Measurements from ENCODE around the gene ARL14EP. TPM values are rescaled to one million over a fixed set of nuclear protein-coding genes. Genes with fewer than 3 reads are reported as not detected.

The ARL14EP gene
- polyA plus RNA-seq = 90.5 TPM

DNA sequence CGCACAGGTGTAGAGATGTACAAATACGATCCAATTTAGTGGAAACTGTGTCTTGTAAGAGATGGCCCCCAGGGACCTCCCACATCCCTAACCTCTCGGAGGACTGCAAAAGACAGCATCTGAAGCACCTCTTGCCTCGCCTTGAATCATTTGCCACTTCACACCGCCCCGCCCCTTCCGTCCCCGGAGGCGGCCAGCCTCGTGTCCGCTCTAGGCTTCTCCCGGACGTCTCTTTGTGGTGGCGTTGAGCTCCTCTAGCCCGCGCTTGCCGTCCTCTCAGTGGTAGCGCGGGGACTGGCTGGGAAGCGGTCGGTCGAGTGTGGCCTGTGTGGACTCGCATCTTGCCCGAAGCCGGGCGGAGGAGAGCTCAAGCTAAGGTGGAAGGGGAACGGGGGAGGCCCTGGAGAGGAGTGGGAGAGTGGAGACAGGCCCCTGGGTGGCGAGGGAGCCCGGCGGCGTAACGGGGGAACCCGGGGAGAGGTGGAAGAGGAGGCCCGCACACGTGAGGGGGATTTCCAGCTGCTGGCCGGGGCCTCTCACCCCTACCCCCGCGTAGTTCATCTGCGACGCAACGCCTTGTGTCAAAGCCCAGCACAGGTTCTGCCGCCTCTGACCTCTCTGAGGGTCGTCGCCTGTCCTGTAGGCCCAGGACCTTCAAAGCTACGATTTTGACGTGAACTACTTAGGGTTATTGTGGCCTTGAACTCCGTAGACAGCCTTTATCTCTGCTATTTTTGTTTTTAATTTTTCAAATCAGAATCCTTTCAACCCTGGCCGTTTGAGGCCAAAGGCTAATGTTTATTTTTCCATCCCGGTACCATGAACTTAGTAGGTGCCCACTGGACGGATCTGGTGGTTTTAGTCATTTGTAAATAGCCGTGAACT is at the start of gene ARL14EP:
Gene ARL14EP (plus strand): TSS at position 279 of the 885 bp plus-strand sequence. CDS start 7,845 bp downstream, outside the sequence.
- Mint-ChIP-seq H3K9me3 (no peaks in the 10 kb centered on the region), H3K36me3 (peaks cover 3% of the 10 kb centered on the region), H3K4me1 (peaks cover 36 to 44% (median 41%) of the 10 kb centered on the region in 3 donors), H3K27me3 (no peaks in the 10 kb centered on the region), H3K27ac (peak within 1 kb of the TSS; percentile 95 to 100 (median 100)), H3K4me3 (peak within 1 kb of the TSS; percentile 97 to 100 (median 98))

DNA sequence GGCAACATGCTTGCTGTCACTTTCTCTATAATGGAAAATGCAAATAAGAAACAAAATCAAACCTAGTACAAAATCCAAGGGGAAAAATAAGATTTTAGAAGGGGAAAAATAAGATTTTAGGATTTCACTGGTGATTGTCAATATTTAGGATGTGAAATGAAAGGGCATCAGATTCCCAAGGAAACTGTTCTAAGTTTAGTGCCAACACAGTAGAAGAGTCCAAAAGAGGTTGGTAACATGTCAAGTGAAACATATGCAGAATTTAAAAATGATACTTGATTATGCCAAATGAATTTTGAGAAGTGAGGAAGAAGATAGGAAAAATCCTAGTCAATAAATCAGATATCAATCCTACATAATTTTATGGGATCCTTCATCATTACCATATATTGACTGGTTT is 45.7 kb upstream of the ARL14EP start:
- H3K4me1 Mint-ChIP-seq = peaks cover 8 to 12% (median 11%) of the 10 kb centered on the region in 3 donors
- H3K4me3 Mint-ChIP-seq = no peak overlapping the region
- H3K9me3 Mint-ChIP-seq = no peaks in the 10 kb centered on the region
- no peak overlapping the region for H3K27ac Mint-ChIP-seq
- H3K27me3 Mint-ChIP-seq = peaks cover 5% of the 10 kb centered on the region
- peaks cover 2% of the 10 kb centered on the region for H3K36me3 Mint-ChIP-seq

DNA sequence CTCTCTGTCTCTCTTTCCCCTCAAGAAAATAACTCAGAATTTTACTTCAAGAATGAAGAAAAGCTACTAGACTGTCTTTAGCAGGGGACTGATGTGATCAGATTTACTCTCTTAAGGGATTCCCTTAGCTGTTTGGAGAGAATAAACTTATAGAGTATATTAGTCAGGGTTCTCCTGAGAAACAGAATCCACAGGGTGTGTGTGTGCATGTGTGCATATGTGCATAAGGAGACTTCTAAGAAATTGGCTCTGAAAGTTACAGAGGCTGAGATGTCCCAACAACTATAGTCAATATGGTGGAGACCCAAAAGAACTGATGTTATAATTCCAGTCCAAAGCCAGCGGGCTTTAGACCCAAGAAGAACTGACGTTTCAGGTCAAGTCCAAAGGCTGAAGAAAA is 43.1 kb upstream of the ARL14EP start:
- H3K36me3 Mint-ChIP-seq = peaks cover 2% of the 10 kb centered on the region

DNA sequence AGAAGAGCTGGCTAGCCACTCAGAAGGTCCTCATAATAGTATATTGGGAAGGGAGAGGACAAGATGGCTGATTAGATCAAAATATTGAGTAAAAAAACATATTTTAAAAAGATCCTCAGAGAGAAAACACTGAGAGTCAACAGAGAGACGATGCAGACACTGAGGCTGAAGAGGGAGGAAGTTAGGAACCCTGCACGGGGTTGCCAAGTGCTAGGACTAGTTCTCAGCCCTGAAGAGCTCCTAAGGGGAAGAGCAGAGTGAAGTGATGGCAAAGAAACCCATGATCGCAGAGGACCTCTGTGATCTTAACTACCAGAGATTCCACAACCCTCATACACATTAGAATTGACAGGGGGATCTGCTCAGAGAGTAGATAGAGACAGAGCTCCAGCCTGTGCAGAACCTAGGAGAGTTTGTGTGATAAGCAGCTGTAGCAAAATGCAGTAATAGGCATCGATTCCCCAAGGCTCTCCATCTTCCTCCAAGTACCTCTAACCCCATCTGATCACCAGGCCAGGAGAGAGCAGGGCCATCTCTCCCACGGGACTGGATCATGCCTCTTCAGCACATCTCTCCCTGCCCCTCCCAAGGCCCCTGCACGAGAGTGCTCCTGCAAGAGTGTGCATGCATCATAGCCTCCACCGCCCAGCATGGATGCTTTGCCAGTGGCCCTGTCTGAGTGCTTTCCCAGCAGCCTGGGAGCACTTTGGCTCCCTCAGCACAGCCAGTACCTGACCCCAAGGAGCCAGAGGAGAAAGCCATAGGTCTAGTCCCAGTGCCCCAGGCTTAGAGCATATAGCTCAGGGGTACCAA is 41.2 kb upstream of the ARL14EP start:
- Mint-ChIP-seq H3K4me3 (peak overlapping the region in 3 of 4 donors; percentile 18 to 81 (median 72)), H3K4me1 (peaks cover 8 to 18% (median 15%) of the 10 kb centered on the region in 3 donors), H3K27me3 (peaks cover 3% of the 10 kb centered on the region), H3K27ac (no peak overlapping the region), H3K9me3 (no peaks in the 10 kb centered on the region), H3K36me3 (peaks cover 2% of the 10 kb centered on the region)

More for the DNA sequence above, 43.1 kb upstream of the ARL14EP start:
- H3K4me3 Mint-ChIP-seq = no peak overlapping the region
- H3K27me3 Mint-ChIP-seq = peaks cover 5% of the 10 kb centered on the region
- H3K9me3 Mint-ChIP-seq = no peaks in the 10 kb centered on the region
- H3K4me1 Mint-ChIP-seq = peaks cover 8 to 18% (median 15%) of the 10 kb centered on the region in 3 donors
- H3K27ac Mint-ChIP-seq = no peak overlapping the region

DNA sequence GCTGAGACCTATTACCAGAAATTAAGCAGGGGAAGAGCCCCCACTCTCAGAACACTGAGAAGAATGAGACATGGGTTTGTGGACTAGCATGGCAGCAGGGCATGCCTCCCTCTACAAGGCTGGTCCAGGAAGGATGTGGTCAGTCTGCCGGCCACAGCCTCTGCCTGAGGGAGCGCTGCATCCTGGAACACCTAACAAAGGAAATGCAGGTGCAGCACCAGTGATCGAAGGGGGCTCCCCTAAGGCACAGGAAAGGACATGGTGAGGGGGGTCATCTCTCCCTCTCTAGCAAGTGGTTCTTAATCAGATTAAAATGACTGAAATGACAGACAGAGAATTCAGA is 40.6 kb upstream of the ARL14EP start:
- H3K9me3 Mint-ChIP-seq = no peaks in the 10 kb centered on the region
- H3K27me3 Mint-ChIP-seq = peaks cover 3% of the 10 kb centered on the region
- H3K27ac Mint-ChIP-seq = no peak overlapping the region
- H3K4me3 Mint-ChIP-seq = peak overlapping the region in 2 of 4 donors; percentile 49 to 81
- peaks cover 8 to 18% (median 15%) of the 10 kb centered on the region in 3 donors for H3K4me1 Mint-ChIP-seq
- H3K36me3 Mint-ChIP-seq = peaks cover 2% of the 10 kb centered on the region

DNA sequence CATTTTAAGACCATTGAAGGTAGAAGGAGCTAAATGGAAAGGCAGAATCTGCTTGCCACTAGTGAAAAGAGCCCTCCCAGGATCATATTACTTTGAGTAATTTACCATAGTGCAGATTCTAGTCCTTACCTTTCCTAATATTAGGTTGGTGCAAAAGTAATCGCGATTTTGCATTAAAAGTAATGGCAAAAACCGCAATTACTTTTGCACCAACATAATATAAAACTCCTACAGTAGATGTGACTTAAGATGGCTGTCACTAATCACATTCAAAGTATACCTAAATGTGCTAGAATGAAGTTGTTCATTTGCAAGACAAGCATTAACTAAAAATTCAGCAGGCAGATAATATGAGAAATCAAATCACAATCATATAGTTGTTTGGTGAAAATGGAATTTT is 38.1 kb upstream of the ARL14EP start:
- H3K9me3 Mint-ChIP-seq = no peaks in the 10 kb centered on the region
- peaks cover 8 to 18% (median 16%) of the 10 kb centered on the region in 3 donors for H3K4me1 Mint-ChIP-seq
- H3K27me3 Mint-ChIP-seq = peaks cover 4% of the 10 kb centered on the region
- H3K36me3 Mint-ChIP-seq = no peaks in the 10 kb centered on the region
- H3K27ac Mint-ChIP-seq = no peak overlapping the region
- no peak overlapping the region for H3K4me3 Mint-ChIP-seq

DNA sequence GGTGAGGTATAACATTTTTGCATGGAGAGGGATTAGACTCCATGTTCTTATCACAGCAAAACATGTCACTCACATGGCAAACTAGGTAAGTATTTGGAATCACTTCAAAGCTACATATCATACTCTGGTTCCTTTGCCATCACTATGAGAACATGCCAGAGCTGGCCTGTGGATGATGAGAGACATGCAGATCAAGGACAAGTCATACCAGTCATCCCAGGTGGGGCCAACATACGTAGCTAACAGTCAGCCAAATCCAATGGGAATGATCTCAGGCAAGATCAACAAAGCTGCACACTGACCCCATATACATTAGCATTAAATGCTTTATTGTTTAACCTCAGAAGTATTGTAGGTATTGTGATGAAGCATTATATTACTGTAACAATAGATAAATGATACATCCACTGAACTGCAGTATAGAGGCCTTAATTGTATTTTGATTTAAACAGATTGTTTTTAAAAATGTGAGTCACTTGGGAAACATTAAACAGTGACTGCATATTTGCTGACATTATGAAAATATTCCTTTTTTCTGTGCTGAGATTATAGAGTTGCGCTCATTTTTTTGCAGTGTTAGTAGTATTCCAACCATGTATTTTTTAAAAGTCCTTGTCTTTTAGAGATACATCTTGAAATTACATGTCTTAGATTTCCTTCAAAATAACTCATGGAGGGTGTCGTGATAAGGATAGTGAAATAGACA is 37.3 kb upstream of the ARL14EP start:
- H3K9me3 Mint-ChIP-seq = no peaks in the 10 kb centered on the region
- peaks cover 8 to 18% (median 16%) of the 10 kb centered on the region in 3 donors for H3K4me1 Mint-ChIP-seq
- H3K36me3 Mint-ChIP-seq = no peaks in the 10 kb centered on the region
- no peak overlapping the region for H3K4me3 Mint-ChIP-seq
- H3K27ac Mint-ChIP-seq = no peak overlapping the region
- peaks cover 4% of the 10 kb centered on the region for H3K27me3 Mint-ChIP-seq

DNA sequence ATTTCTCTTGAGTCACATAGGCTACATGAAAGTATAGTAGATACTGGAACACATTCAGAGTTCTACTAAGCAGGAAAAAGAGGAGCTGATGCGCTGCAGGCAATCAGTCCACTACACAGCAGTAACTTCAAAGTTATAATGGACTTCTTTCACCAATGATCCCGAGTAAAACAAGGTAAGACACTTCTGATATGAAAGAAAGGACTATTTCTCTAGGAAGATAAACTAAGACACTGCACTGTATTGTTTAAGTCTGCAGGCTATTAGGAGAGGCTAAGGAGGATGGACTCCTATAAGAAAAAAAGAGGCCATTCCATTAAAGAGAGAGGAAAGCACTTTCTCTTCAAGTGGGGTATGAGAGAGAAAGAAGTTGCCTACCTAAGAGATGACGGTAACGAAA is 31.6 kb upstream of the ARL14EP start:
- Mint-ChIP-seq H3K4me3 (no peak overlapping the region), H3K27me3 (peaks cover 3% of the 10 kb centered on the region), H3K36me3 (no peaks in the 10 kb centered on the region), H3K27ac (no peak overlapping the region), H3K9me3 (no peaks in the 10 kb centered on the region), H3K4me1 (peaks cover 0 to 1% (median 0%) of the 10 kb centered on the region in 3 donors)

DNA sequence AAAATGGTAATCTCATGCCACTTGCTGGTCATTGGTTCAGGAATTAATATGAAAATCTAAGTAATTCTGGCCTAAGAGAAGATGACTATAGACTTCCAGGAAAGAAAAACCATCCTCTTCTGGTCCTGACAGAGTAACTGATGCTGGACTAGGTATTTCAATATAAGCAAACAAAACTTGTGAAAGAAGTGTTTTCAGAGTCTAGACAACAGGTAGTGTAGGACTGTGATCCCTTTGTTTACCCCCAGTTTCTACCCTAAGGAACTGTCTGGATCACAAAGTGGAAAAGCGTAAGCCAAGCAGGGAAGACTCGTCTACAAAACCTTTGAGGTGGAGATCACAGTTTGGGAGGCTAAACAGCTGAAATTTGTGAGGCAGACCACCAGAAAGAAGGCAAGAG is 30.4 kb upstream of the ARL14EP start:
- H3K27ac Mint-ChIP-seq = no peak overlapping the region
- H3K36me3 Mint-ChIP-seq = no peaks in the 10 kb centered on the region
- H3K4me3 Mint-ChIP-seq = no peak overlapping the region
- no peaks in the 10 kb centered on the region for H3K9me3 Mint-ChIP-seq
- peaks cover 3% of the 10 kb centered on the region for H3K27me3 Mint-ChIP-seq
- H3K4me1 Mint-ChIP-seq = peaks cover 0 to 1% (median 0%) of the 10 kb centered on the region in 3 donors

DNA sequence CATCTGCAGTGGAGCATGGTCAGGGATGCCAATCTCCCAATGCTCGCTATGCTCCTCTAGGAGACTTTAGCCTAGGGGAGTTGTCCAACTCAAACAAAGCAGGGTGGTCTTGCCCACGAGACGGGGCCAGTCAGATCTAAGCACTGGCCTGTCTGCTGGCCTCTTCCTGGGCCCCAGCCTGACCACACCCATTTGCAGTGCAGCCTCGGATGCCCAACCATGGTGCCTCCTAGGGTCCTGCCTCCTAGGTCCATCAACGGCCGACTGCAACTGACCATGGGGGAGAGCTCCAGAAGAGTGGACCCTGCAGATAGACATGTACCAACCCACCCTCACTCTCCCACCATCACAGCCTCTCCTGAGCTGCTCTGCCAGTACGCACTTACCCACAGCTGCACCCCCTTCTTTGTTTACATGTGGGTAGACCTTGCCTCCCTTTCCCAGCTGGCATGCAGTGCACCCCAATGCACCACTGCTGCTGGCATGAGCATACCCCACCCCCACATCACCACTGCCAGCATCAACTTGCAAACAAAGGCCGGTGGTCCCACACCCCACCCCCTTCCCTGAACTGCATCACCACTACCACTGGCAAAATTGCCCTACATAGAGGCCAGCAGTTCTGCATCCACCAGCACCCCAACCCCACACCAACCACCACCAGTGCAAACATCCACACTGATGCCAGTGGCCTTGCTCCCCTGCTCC is 27.6 kb upstream of the ARL14EP start:
- H3K4me3 Mint-ChIP-seq = no peak overlapping the region
- H3K36me3 Mint-ChIP-seq = no peaks in the 10 kb centered on the region
- H3K4me1 Mint-ChIP-seq = no peaks in the 10 kb centered on the region
- peaks cover 0 to 2% (median 0%) of the 10 kb centered on the region in 3 donors for H3K9me3 Mint-ChIP-seq
- H3K27me3 Mint-ChIP-seq = peaks cover 2% of the 10 kb centered on the region
- H3K27ac Mint-ChIP-seq = no peak overlapping the region

DNA sequence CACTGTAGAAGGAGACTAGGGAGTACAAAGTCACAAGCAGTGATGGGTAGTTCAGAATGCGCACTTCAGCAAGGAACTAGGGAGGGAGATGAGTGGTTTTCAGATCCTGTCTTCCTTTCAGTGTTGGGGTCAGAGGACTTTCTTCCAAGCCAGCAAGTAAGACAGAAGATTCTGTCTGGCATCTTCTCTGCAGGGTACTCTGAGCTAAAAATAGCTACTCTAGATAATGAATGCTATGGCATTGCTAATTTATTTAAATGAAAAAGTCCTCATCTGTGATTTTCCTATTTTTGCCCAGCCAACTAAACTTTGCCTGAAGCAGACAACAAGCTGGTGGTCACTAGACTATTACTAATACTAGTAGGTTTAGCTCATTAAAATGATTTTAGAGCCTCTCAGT is 18.3 kb upstream of the ARL14EP start:
- Mint-ChIP-seq H3K4me1 (peaks cover 0 to 1% (median 0%) of the 10 kb centered on the region in 3 donors), H3K27me3 (peaks cover 3% of the 10 kb centered on the region), H3K36me3 (peaks cover 3% of the 10 kb centered on the region), H3K4me3 (no peak overlapping the region), H3K9me3 (peaks cover 0 to 2% (median 0%) of the 10 kb centered on the region in 3 donors), H3K27ac (peak overlapping the region in 1 of 3 donors; percentile 7)

DNA sequence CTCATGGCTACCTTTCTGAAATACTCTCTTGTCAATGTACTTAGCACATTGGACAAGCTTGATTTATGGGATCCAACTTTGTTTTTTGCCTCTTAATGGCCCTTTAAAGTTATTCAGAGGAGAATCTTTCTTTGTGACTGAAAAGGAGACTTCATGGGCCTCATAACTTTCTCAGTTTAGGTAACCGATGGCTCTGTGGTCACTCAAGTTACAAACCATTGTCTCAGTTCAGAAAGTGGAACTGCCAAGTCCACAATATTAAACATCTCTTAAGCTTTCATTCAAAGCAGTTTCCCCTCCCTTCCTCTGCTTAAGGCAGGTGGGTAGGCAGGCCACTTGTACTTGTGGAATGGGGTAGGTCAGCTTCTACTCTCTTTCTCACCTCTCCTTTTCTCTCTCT is 12.3 kb upstream of the ARL14EP start:
- peaks cover 5% of the 10 kb centered on the region for H3K27me3 Mint-ChIP-seq
- peaks cover 3% of the 10 kb centered on the region for H3K36me3 Mint-ChIP-seq
- H3K9me3 Mint-ChIP-seq = peaks cover 3 to 6% (median 5%) of the 10 kb centered on the region in 3 donors
- peaks cover 0 to 1% (median 0%) of the 10 kb centered on the region in 3 donors for H3K4me1 Mint-ChIP-seq
- H3K4me3 Mint-ChIP-seq = peak overlapping the region in 1 of 4 donors; percentile 54
- H3K27ac Mint-ChIP-seq = no peak overlapping the region

DNA sequence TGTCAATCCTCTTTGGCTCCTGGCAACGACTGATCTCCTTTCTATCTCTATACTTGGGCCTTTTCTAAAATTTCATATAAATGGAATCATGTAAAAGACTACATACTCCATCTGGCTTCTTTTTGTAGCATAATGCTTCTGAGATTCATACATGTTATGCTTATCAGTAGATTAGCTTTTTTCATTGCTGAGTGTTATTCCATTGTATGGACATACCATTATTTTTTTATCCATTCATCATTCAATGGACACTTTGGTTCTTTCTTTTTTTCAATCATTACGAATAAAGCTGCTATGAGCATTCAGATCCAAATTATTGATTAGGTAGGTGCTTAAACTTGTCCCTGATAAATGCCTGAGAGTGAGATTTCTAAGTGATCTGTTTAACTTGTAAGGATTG is 11.7 kb upstream of the ARL14EP start:
- H3K9me3 Mint-ChIP-seq = peaks cover 3 to 6% (median 5%) of the 10 kb centered on the region in 3 donors
- H3K4me3 Mint-ChIP-seq = no peak overlapping the region
- H3K36me3 Mint-ChIP-seq = peaks cover 3% of the 10 kb centered on the region
- H3K4me1 Mint-ChIP-seq = no peaks in the 10 kb centered on the region
- no peak overlapping the region for H3K27ac Mint-ChIP-seq
- H3K27me3 Mint-ChIP-seq = peaks cover 5% of the 10 kb centered on the region

DNA sequence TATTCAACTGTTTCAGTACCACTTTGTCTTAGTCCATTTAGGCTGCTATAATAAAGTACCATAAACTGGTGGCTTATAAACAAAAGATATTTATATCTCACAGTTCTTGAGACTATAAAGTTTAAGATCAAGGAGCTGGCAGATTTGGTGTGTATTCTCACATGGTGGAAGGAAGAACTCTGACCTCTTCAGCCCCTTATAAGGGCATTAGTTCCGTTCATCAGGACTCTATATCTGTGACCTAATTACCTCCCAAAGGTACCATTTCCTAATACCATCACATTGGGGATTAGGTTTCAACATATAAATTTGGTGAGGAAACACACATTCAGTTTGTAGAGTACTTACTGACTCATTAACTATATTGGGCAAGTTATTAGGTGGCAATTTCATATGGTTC is 10.7 kb upstream of the ARL14EP start:
- H3K27ac Mint-ChIP-seq = no peak overlapping the region
- H3K27me3 Mint-ChIP-seq = peaks cover 5% of the 10 kb centered on the region
- H3K4me1 Mint-ChIP-seq = no peaks in the 10 kb centered on the region
- H3K9me3 Mint-ChIP-seq = peaks cover 3 to 6% (median 5%) of the 10 kb centered on the region in 3 donors
- H3K36me3 Mint-ChIP-seq = peaks cover under 1% of the 10 kb centered on the region
- no peak overlapping the region for H3K4me3 Mint-ChIP-seq
